Panc1 (cell line): ENCODE data around the gene IPP.

Source experiments
- POLR2AphosphoS5 ChIP-seq: IDR thresholded peaks from 2 replicates; pipeline ENCODE4 v1.6.1; 2012; ENCODE audit warnings: mild to moderate bottlenecking, low read depth, low read length, moderate library complexity
- TF ChIP-seq, protein P1 (sequence below): fragments of 450-650 bp; IDR thresholded peaks from 2 replicates; pipeline ENCODE4 v1.5.1; 2017; ENCODE audit warnings: mild to moderate bottlenecking

DNA sequence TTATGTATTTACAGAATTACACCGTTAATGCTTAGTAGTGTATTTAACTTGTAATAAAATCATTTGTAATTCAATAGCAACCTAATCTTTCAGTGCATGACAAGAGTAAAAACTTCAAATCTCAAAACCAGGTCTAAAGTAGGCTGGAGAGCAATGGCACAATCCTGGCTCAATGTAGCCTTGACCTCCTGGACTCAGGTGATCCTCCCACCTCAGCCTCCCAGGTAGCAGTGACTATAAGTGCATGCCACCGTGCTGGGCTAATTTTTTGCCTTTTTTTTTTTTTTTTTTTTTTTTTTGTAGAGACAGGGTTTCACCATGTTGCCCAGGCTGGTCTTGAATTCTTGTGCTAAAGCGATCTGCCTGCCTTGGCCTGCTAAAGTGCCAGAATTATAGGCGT lies 11.3 kb downstream of the IPP start:
- TF ChIP-seq, protein P1, sequence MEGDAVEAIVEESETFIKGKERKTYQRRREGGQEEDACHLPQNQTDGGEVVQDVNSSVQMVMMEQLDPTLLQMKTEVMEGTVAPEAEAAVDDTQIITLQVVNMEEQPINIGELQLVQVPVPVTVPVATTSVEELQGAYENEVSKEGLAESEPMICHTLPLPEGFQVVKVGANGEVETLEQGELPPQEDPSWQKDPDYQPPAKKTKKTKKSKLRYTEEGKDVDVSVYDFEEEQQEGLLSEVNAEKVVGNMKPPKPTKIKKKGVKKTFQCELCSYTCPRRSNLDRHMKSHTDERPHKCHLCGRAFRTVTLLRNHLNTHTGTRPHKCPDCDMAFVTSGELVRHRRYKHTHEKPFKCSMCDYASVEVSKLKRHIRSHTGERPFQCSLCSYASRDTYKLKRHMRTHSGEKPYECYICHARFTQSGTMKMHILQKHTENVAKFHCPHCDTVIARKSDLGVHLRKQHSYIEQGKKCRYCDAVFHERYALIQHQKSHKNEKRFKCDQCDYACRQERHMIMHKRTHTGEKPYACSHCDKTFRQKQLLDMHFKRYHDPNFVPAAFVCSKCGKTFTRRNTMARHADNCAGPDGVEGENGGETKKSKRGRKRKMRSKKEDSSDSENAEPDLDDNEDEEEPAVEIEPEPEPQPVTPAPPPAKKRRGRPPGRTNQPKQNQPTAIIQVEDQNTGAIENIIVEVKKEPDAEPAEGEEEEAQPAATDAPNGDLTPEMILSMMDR = no peak
- no peak for TF ChIP-seq POLR2AphosphoS5
